Endothelial cell of hepatic sinusoid (primary cell): Measurements from ENCODE around the gene MAP3K9.

Experiments used
- in situ Hi-C: cut with HindIII; loops from 2 replicates; pipeline ENCODE4 v1.10.0; 2017; ENCODE audit warnings: low sequenced_read_pairs

MAP3K9 gene

DNA sequence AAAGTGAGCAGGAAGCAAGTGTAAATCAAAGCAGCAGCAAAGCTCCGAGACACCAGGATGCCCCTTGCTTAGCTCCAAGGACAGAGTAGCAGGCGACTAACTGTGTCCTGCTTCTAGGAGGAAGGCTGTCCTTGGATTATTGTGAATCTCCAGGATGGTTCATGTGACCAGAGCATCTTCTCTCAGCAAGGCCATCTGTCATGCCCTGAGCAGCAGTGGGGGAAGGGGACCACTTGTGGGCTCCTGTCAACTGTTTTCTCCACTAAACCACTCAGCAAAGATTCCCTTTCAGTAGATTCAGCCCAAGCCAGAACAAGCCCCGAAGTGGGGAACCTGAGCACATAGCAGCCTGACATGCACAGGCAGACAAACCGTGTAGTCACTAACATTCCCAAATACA, 19.4 kb downstream of the MAP3K9 start:
- in situ Hi-C loops: no loop called here

DNA sequence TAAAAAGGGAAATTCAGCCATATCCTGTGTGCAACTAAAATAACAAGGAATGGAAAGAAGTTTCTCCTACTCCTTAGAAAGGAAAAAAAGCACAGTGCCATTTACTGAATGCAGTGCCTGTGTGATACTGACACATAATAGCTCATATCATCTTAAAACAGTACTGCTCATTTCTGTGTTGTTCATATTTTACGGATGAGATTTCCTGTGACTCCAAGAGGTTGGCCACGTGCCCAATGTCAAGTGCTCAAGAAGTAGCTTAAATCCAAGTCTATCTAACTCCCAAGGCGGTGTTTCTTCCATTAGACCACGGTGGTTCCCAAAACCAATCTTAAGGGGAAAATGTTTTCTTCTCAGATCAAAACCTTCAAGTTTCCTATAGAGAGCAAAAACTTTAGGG, 20.0 kb downstream of the MAP3K9 start:
- in situ Hi-C loops: no loop called here

DNA sequence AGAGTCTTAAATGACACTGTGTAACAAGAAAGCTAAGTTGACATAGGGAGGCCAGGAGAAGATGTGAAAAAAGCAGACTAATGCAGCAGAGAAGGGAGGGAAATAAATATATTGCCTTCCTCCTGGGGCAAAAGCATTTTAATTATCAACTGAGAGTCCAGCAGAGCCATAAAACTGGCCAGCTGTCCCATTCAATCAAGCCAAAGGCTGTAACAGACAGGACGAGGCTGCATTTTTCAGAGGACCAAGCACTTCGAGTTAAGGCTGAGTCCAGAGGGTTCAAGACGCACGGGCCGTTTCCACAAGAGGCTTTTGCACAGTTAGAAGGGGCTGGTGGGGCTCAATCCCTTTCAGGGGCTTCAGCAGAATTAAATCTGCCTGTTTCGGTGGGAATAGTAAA, 20.4 kb downstream of the MAP3K9 start:
- in situ Hi-C loops: no loop called here

DNA sequence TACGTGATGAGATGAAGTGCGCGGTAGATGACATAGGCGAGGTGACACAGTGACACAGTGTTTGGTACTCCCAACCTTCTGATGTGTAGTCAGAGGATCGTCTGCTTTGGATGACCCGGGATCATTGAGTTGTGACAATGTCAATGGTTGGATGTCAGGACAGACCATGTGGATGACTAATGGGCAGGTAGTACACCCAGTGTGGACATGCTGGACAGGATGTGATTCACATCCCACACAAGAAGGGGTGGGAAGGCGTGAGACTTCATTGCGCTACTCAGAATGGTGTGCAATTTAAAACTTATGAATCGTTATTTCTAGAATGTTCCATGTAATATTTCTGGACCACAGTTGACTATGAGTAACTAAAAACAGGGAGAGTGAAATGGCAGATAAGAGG, 23.8 kb downstream of the MAP3K9 start:
- in situ Hi-C loops: no loop called here

DNA sequence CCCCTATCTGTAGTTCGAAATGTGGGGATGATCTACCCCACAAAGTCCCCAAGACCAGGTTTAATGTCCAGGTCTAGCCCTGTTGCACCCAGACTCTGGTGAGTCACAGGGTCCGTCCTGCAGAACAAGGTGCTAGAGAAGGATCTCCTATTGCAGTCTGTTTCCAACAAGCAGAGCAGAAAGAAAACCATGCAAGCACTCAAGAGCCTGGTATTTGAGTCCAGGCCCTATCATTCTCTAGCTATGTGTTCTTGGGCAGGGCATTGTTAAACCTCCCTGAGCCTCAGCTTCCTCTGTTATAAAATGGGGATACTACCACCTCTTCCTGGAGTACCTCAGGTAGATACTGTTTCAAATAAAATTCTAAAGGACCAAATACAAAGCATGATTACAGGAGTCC, 24.4 kb downstream of the MAP3K9 start:
- in situ Hi-C loops: no loop called here

DNA sequence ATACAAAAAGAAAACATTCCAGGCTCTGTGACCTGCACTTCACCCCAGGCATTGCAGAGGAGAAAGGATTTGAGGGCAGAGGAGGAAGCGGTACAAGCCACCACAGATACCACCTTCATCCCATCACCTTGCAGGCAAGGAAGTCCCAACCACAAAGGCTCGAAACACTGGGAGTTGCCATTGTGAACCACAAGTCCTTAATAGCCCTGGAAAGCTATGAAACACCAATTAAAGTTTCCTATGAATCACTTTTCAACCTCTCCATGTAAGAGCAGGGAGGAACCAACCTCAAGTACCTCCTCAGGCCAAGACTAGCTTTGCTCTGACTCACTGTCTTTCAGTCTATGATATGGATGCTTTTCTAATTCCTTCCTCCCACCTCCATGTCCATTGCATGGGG, 27.0 kb downstream of the MAP3K9 start:
- in situ Hi-C loops: no loop called here

DNA sequence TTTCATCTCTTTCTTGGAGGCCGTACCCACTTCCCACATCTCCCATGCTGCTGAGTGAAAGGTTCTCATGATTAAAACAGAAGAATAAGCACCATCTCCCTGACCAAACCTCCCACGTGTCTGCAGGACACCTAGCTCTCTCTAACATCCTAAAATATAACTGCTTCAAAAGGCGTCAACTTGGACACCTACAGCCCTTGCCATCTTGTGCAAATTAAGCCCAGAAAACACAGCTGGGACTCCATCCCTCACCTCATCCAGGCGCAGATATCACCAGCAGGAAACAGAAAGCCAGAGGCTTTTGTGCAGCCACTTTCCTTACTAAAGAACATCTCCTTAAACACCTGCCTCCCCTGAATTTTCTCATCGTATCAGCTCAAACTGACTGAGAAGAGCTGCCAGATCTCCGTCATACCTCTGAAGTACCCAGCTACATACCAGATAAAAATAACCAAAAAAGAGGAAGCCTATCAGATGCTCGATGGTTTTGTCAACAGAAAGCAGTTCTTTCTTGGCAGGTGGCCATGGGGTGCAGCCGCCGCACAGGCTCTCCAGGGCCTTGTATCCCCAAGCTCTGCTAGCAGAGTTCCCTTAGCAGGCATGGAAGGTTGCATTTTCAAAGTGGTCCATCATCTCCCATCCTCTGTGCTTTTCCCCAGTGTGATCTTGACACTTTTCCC, 28.8 kb downstream of the MAP3K9 start:
- in situ Hi-C loops: no loop called here

DNA sequence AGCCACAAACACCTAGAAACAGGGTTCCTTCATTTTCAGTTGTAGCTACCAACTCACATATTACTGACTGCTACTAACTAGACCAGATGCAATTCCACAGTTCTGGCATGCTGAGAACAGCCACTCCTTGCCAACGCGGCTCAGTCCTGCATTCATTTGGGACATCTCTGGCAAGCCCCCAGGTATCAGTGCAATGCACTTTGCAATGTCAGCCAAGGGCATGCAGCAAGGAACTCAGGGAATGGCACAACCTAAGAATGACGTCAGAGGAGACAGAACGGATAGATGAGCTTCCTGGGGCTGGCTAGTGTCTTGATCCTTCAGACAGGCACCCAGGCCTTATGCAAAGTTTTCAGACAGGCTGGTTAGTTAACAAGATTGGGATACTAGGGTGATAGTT, 29.6 kb downstream of the MAP3K9 start:
- in situ Hi-C loops: no loop called here

DNA sequence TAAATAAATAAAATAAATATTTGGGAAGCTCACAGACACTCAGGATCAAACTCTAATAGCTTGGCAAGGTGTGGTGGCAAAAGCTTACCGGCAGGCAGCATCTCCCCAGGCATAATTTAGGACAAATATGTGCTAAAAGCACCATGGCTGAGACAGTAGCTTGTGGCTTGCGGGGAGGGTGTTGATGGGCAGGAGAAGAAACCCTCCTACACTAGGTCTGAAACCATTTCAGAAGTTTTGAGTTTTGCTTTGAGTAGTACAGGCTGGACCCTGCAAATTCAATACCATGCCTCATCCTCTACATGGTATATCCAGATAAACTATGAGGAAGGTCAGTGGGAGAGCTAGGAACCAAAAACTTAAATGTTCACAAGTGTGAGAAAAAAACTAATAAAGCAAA, 33.1 kb downstream of the MAP3K9 start:
- in situ Hi-C loops: no loop called here

DNA sequence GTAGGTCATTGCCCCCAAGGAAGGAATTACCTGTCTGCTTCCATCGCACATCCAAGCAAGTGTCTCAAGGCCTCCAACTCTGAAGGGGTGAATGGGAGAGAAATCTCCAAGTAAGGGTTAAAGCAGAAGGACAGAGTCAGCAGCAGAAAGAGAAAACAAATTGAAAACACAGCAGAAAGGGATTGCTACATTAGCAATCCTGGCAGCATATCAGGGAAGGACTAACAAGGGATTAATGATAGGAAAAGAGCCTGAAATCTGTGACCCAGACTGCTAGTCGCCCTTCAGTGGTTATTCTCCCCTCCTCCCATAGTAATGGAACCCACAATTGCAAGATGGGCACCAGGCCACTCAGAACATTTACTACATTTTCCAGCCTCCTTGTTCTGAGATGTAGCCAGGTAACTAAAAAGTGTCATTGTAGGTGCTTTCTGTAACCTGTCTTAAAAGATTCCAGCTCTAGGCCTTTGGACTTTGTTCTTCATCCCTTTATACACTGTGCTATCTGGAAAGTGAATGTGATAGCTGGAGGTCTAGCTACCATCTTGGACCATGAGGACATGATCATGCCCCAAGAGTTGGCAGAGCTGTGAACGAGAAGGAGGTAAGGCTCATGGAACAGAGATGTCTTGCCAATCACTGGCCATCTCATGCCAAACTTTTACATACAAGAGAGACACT, 36.0 kb downstream of the MAP3K9 start:
- in situ Hi-C loops: no loop called here

DNA sequence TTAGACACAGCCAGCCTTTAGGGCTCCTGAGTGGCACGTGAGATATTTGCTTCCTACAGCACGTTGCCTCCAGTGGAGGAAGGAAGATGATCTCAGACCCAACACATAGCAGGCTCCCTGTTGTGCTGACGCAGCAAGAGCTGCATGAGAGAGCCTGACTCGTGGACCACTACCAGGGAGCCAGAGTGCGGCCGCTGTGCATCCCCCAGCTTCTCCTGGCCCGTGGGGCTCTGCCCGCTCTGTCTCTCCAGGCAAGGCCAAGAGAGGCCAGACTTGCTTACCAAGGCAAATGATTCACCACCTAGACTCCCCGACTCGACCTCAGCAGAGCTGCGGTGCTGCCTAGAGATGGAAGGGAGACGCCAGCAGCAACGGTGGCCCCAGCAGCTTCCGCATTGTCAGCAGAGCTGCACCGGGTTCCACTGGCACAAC, 37.5 kb downstream of the MAP3K9 start:
- in situ Hi-C loops: no loop called here

DNA sequence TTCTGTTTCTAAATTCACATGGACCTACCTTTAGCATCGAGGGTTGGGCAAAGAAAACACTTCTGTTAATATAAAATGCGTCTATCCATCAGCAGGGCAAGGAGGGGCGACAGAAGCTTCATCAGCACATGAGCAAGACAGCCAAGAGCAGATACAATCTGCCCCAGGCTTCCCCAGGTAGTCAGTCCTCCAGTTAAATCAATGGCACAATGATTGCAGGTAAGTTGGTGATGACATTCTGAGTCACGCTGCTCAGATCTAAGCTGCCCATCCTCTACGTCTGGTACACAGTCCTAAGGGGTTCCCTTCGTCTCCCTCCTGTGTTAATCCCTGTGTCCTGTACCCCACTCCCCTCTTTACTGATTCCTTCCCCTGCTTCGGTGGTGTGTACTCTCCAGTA, 38.8 kb downstream of the MAP3K9 start:
- in situ Hi-C loops: no loop called here

DNA sequence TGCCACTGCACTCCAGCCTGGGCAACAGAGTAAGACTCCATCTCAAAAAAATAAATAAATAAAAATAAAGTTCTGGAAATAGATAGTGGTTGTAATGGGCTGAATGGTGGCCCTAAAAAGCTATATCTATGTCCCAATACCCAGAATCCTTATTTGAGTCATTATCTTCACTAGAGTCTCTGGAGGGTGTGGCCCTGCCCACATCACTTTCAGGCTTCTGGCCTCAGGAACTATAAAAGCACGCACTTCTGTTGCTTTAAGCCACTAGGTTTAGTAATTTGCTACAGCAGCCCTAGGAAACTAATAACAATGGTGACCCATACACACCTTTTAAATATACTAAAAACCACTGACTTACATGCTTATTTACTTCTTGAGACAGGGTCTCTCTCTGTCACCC, 49.9 kb downstream of the MAP3K9 start:
- in situ Hi-C loops: no loop called here

DNA sequence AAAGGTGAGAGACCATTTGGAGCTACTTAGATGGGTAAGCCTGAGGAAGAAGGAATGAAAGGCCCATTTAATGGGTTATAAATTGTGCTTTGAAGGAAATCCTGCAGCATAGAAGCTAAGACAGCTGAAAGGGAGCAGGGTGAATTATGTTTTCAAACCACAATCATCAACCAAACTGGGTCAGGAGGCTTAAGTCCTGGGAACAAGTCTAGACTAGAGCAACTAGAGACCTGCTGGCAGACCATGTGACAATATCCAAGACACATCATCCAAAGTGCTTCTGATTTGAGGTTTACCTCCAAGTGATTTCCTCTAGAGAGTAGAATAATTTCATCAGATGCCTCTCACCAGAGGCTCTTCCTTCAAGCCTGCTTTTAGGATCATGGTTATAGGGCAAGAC, 53.7 kb downstream of the MAP3K9 start:
- in situ Hi-C loops: no loop called here

DNA sequence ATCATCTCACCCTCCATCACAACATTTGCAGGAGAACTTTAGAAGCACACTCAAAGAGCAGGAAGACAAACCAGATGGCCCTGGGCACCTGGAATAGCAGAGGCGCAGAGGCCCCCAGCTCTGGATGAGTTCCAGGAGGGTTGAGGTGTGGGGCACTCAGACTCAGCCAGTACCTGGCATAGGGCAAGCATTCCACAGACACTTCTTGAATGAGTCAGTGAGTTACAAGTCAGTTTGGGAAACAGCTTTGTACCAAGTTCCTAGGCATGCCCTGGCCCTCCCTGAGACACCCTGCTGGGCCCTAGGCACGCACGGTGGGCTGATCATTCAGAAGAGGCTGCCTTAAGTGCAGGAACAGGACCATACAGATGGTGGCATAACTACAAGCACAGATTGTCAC, 54.3 kb downstream of the MAP3K9 start:
- in situ Hi-C loops: no loop called here

DNA sequence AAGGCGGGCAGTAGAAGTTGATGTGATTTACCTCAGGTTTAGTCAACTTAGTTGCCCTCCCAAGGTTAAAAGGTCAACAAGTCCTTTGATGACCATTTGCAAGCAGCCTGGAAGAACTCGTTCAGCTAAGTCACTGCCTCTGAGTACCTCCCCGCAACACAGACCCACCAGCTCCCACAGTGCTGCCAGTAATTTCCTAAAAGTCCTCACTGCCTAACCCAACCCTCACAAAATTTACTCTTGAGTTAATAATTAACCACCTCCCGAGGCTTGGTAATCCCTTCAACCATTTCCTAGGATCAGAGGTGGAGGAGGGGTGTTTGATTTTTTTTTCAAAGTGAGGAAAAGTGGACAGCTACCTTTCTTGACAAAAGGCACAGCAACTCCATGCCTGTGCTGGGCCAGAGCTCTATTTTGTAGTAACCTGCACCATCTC, 55.8 kb downstream of the MAP3K9 start:
- in situ Hi-C loops: no loop called here

DNA sequence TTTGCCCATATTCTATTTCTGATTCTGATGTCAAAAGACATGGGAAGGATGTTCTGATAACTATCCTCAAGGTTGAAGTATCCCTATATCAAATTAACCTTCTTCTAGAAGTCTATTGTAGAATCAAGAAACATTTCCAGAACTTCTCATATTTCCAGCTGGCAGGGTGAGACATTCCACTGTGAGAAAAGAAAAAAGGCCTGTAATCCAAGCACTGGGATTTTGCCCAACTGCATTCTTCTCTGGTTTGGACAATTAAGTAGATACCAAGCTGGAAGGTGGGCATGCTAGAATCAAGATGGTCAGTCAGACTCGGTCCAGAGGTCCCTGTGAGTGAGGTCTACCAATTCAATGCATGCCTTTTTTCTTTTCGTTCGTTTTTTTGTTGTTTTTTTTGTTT, 60.9 kb downstream of the MAP3K9 start:
- in situ Hi-C loops: no loop called here

DNA sequence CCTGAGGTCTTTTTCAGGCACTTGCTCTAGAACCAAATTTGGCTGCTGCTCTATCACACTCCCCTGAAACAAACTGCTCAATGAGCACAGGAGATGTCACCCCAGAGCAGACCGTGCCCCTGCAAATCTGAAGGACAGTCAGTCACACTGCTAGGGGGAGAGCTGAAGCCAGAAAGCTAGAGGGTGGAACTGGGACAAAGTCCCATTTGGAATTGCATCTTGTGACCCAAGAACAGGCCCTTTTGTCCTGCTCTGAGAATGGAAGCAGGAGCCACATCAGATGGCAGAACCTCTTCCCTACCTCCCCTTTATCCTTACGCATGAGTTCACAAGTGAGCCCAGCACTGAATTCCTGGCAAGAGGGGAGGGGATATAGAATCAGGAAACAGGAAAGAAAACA, 64.7 kb downstream of the MAP3K9 start:
- in situ Hi-C loops: no loop called here

DNA sequence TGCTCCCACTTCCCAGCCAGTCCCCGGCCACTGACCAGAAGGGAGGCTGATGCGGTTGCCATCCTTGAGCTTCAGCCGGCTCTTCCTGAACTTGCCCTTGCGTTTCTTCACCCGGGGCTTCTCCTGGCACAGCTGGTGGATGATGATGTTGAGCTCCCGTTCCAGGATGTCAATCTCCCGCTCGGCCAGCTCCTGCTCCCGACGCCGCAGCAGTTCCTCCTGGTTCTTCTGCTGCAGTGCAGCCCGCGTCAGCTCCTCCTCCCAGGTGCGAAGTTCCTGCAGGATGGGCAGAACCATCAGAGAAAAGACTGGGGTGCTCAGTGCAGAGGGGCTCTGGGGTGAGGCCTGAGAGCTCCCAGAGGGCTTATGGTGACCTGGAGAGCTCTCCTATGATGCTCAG, 67.0 kb downstream of the MAP3K9 start:
- in situ Hi-C loops: no loop called here

DNA sequence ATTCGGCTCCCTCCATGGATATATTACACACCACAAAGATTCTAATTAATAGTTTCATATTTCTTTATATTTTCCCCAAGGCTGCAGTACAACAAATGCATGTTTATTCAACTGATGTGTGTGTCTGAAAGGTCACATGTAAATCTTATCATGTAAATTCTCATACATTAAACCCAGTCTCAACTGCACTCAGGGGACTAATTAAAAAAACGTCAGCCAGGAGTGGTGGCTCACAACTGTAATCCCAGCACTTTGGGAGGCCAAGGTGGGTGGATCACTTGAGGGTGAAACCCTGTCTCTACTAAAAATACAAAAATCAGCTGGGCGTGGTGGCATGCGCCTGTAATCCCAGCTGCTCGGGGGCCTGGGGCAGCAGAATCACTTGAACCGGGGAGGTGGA, 67.8 kb downstream of the MAP3K9 start:
- in situ Hi-C loops: no loop called here

DNA sequence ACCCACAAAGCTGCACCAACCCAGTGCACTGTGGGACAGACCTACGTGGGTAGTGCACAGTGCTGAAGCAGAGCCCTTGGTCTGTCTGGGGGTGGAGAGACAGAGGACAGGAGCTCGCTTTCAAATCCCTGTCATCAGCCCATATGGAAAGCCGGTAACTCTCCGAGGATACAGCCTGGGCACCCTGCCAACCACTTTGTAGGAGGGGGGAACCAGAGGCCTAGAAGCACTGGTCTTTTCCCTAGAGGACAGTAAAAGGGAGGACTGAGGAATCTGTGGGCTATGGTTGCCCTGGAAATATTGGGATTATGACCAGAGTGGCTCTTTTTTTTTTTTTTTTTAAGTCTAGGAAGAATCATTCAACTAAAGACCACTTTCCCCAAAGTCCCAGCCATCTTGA, 74.3 kb downstream of the MAP3K9 start:
- in situ Hi-C loops: loop anchor here (5.0 kb wide), 1 partner anchor 88 kb away; no protein-coding TSS in a partner anchor

DNA sequence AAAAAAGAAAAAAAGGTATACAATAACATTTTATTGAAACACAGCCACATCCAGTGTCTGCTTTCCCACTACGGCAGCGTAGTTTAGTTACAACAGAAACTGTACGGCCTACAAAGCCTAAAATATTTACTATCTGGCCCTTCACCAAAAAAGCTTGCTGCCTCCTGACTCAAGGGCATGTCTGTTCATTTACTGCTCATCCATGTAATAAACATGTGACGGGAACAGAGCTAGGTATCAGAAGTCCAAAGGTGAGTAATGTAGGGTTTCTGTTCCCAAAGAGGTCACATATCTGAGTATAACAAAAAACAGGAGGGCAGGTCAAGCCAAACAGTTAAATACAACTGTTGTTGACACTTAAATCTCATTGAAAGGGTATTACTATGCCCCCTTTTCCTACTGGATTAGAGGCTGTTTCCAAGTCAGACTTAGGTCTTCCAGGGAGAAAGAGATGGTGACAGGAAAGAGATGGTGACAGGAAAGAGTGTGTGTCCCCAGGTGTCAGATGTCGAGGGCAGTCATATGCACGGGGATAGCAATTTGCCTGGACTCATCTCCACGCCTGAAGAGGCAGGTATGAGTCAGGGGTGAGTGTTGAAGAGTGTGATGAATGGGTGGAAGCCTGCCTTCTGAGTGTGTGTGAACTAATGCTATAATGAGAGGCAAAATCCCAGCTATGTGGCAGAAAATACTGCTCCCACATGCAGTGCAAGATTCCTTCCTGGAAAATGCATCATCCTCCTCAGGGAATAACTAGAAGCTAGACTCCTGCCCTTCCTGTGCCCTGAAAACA, 77.7 kb downstream of the MAP3K9 start:
- in situ Hi-C loops: no loop called here
